Keratinocyte (primary cell): Measurements from ENCODE around the gene RUFY2. TPM values are rescaled to one million over a fixed set of nuclear protein-coding genes. Genes with fewer than 3 reads are reported as not detected.

Source experiments
- DNase-seq: peaks from one replicate; pipeline ENCODE4 v3.0.0-alpha.2; 2011; ENCODE audit warnings: low read depth, missing footprints, low spot score
- FAIRE-seq: peaks from 2 replicates; lab custom pipeline; 2011; peaks lifted over from hg19 to GRCh38; lab: Jason Lieb, UNC
- H2AFZ ChIP-seq: 2 replicates; pipeline ENCODE4 v1.6.0; 2012; ENCODE audit warnings: low read length, control low read depth, inconsistent platforms; ENCODE audit not compliant: control insufficient read depth
- H3K27ac ChIP-seq: 2 replicates; pipeline ENCODE4 v1.5.1; 2011; ENCODE audit warnings: low read length; ENCODE audit not compliant: control insufficient read depth, insufficient read depth
- H3K27me3 ChIP-seq: 3 replicates; pipeline ENCODE4 v1.6.0; 2011; ENCODE audit warnings: low read length; ENCODE audit not compliant: control insufficient read depth, insufficient read depth; ENCODE audit errors: extremely low read depth
- H3K36me3 ChIP-seq, 2 experiments: 2 replicates in 1 of 2; 3 replicates in 1 of 2; pipeline ENCODE4 v1.5.1; 2011; ENCODE audit warnings: low read length in 2 of 2, mild to moderate bottlenecking in 1 of 2; ENCODE audit not compliant: control insufficient read depth in 2 of 2, insufficient read depth in 2 of 2; ENCODE audit errors: extremely low read depth in 1 of 2
- H3K4me1 ChIP-seq: 3 replicates; pipeline ENCODE4 v1.5.1; 2011; ENCODE audit warnings: low read length; ENCODE audit not compliant: control insufficient read depth, insufficient read depth; ENCODE audit errors: extremely low read depth
- H3K4me2 ChIP-seq: 3 replicates; pipeline ENCODE4 v1.6.0; 2011; ENCODE audit warnings: low read depth, low read length; ENCODE audit not compliant: control insufficient read depth, insufficient read depth; ENCODE audit errors: extremely low read depth
- H3K4me3 ChIP-seq, 3 experiments: fragments of 200-600 bp in 1 of 3; sonication (generic) in 1 of 3; 2 replicates in 2 of 3; 3 replicates in 1 of 3; pipeline ENCODE4 v1.5.1; 2011 to 2016; ENCODE audit warnings: low read length in 3 of 3, mild to moderate bottlenecking in 3 of 3, control low read depth in 2 of 3, inconsistent platforms in 1 of 3, low read depth in 1 of 3, mixed read lengths in 1 of 3, mixed run types in 1 of 3, moderate library complexity in 1 of 3; ENCODE audit not compliant: control insufficient read depth in 2 of 3, insufficient read depth in 2 of 3; ENCODE audit errors: extremely low read depth in 1 of 3
- H3K79me2 ChIP-seq: 2 replicates; pipeline ENCODE4 v1.6.0; 2012; ENCODE audit warnings: low read length; ENCODE audit not compliant: control insufficient read depth, insufficient read depth
- H3K9ac ChIP-seq: 3 replicates; pipeline ENCODE4 v1.6.0; 2011; ENCODE audit warnings: low read length; ENCODE audit not compliant: control insufficient read depth, insufficient read depth; ENCODE audit errors: extremely low read depth
- H3K9me1 ChIP-seq: 3 replicates; pipeline ENCODE4 v1.6.0; 2011; ENCODE audit warnings: low read length; ENCODE audit not compliant: control insufficient read depth, insufficient read depth; ENCODE audit errors: extremely low read depth
- H3K9me3 ChIP-seq: 2 replicates; pipeline ENCODE4 v1.5.1; 2012; ENCODE audit warnings: low read depth, low read length; ENCODE audit not compliant: control insufficient read depth
- H4K20me1 ChIP-seq: 3 replicates; pipeline ENCODE4 v1.6.0; 2011; ENCODE audit warnings: low read length; ENCODE audit not compliant: control insufficient read depth, insufficient read depth; ENCODE audit errors: extremely low read depth
- EZH2 ChIP-seq: IDR thresholded peaks from one replicate; pipeline ENCODE4 v1.6.1; 2012; ENCODE audit warnings: inconsistent platforms, mild to moderate bottlenecking, low read length, moderate library complexity
- dilution Hi-C: fragments of 300-500 bp; cut with MboI; formaldehyde crosslinking; loops from one replicate; pipeline ENCODE4 v1.7.0; 2020; ENCODE audit warnings: low sequenced_read_pairs; ENCODE audit not compliant: extremely low pct_ligation_motif_present
- polyA plus RNA-seq, 5 experiments: library from polyadenylated mRNA; depleted of rRNA in 3 of 5; stranded (reverse) in 3 of 5; stranded (forward) in 1 of 5; unstranded in 1 of 5; fragments of >200 nt; gene quantifications; 1 replicate in 1 of 5; 2 replicates in 3 of 5; 3 replicates in 1 of 5; pipeline versions ENCODE4 v1.2.1 to v1.2.3, GENCODE V29; 2011 to 2012; ENCODE audit warnings: missing spikeins in 2 of 5, low read depth in 1 of 5, low replicate concordance in 1 of 5
- TF ChIP-seq, protein P1 (sequence below), 3 experiments: IDR thresholded peaks in 1 of 3; conservative IDR thresholded peaks in 1 of 3; optimal IDR thresholded peaks in 1 of 3; 2 replicates in 2 of 3; 3 replicates in 1 of 3; pipeline versions ENCODE3 to v1.5.1; 2011; ENCODE audit warnings: low read length in 3 of 3, mild to moderate bottlenecking in 3 of 3, moderate library complexity in 2 of 3, control low read depth in 1 of 3, inconsistent platforms in 1 of 3; ENCODE audit not compliant: insufficient read depth in 2 of 3; ENCODE audit errors: extremely low read depth in 1 of 3

RUFY2 gene
- polyA plus RNA-seq, 1 donor (not counting 4 experiments of a cell fraction or from before 2014, with no cell fraction given), result 15.6 TPM

DNA sequence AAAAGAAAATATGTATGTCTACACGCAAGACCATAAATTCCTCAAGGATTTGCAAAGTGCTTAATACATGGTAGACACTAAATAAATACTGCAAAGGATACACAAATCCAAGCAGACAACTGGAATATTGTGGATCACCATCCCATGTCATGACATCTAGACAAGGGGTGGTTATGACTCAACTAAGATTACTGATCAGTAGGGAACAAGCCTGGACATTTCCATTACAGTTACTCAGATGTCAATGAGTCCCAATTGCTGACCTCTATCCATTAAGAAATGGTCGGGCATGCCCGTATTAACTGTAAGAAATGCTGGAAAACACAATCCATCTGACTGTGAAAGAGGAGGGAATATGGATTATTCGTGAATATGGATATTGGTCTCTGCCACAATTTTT lies 27.6 kb upstream of the RUFY2 start:
- no peak overlapping the region for H3K27ac ChIP-seq

DNA sequence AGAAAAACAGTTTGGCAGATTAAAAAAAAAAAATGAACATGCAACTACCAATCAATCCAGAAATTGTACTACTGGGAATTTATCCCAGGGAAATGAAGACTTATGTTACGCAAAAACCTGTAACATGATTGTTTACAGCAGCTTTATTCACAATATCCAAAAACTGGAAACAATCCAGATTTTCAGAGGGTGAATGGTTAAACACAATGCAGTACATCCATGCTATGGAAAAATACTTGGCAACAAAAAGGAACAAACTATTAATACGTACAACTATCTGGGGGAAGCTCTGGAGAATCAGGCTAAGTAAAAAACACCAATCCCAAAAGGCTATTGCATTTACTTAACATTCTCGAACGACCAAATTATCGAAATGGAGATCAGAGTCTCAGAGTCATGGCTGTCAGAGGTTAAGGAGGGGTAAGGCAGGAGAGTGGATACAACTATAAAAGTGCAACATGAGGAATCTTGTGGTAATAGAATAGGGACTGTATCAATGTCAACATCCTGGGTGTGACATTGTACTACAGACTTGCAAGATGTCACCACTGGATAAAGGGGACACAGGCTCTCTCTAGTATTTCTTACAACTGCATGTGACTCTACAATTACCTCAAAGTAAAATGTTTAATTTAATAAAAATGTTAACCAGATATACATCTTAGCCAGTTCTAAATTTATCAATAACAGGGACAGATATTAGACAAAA lies 21.5 kb upstream of the RUFY2 start:
- H3K4me1 ChIP-seq, result no peaks in the 10 kb centered on the region
- H3K27me3 ChIP-seq, result no peaks in the 10 kb centered on the region
- H3K79me2 ChIP-seq, result no peaks in the 10 kb centered on the region
- H2AFZ ChIP-seq, result no peak overlapping the region
- no peaks in the 10 kb centered on the region for H3K9me1 ChIP-seq
- H3K27ac ChIP-seq, result no peak overlapping the region
- FAIRE-seq (no peak), DNase-seq (no peak)
- H3K9ac ChIP-seq, result no peak overlapping the region
- H3K4me2 ChIP-seq, result no peak overlapping the region
- H3K36me3 ChIP-seq, result peaks cover 0 to 7% of the 10 kb centered on the region in 2 experiments
- dilution Hi-C loops, result no loop called here
- H4K20me1 ChIP-seq, result no peaks in the 10 kb centered on the region
- no peaks in the 10 kb centered on the region for H3K9me3 ChIP-seq
- TF ChIP-seq, protein P1, sequence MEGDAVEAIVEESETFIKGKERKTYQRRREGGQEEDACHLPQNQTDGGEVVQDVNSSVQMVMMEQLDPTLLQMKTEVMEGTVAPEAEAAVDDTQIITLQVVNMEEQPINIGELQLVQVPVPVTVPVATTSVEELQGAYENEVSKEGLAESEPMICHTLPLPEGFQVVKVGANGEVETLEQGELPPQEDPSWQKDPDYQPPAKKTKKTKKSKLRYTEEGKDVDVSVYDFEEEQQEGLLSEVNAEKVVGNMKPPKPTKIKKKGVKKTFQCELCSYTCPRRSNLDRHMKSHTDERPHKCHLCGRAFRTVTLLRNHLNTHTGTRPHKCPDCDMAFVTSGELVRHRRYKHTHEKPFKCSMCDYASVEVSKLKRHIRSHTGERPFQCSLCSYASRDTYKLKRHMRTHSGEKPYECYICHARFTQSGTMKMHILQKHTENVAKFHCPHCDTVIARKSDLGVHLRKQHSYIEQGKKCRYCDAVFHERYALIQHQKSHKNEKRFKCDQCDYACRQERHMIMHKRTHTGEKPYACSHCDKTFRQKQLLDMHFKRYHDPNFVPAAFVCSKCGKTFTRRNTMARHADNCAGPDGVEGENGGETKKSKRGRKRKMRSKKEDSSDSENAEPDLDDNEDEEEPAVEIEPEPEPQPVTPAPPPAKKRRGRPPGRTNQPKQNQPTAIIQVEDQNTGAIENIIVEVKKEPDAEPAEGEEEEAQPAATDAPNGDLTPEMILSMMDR (optimal IDR thresholded peaks at IDR 0.05 in 1 of 3, IDR thresholded peaks at IDR 0.05 in 1 of 3, conservative IDR thresholded peaks at IDR 0.05 in 1 of 3; ENCODE audit: extremely low read depth in 1 of 3, insufficient read depth in 2 of 3, low read length in 3 of 3), result no peak
- no peak for TF ChIP-seq EZH2
- H3K4me3 ChIP-seq, result no peak overlapping the region

More for the DNA sequence above, 27.6 kb upstream of the RUFY2 start:
- Histone ChIP-seq H3K4me3 (no peak overlapping the region), H3K4me2 (no peak overlapping the region), H3K79me2 (no peaks in the 10 kb centered on the region), H3K36me3 (no peaks in the 10 kb centered on the region), H3K4me1 (peaks cover 6% of the 10 kb centered on the region), H3K9me1 (no peaks in the 10 kb centered on the region), H2AFZ (no peak overlapping the region), H3K9me3 (no peaks in the 10 kb centered on the region), H4K20me1 (no peaks in the 10 kb centered on the region), H3K27me3 (no peaks in the 10 kb centered on the region), H3K9ac (no peak overlapping the region)
- no peak for DNase-seq
- no peak for TF ChIP-seq EZH2
- TF ChIP-seq, protein P1 (optimal IDR thresholded peaks at IDR 0.05 in 1 of 3, IDR thresholded peaks at IDR 0.05 in 1 of 3, conservative IDR thresholded peaks at IDR 0.05 in 1 of 3; ENCODE audit: extremely low read depth in 1 of 3, insufficient read depth in 2 of 3, low read length in 3 of 3), result no peak
- dilution Hi-C loops, result no loop called here
- FAIRE-seq, result peak; percentile 17
